H9 (cell line): ENCODE data around the gene SALL3. TPM values are rescaled to one million over a fixed set of nuclear protein-coding genes. Genes with fewer than 3 reads are reported as not detected.

Experiments used
- DNase-seq: peaks from one replicate; pipeline ENCODE4 v3.0.0-alpha.2; 2017
- H2AFZ ChIP-seq: one replicate; pipeline ENCODE4 v1.6.1; 2013; ENCODE audit warnings: mild to moderate bottlenecking, low read length, control low read depth, moderate library complexity
- H2AK5ac ChIP-seq: 2 replicates; pipeline ENCODE4 v1.6.1; 2013; ENCODE audit warnings: low read length, control low read depth, mixed read lengths; ENCODE audit not compliant: insufficient read length
- H2BK120ac ChIP-seq: one replicate; pipeline ENCODE4 v1.6.1; 2013; ENCODE audit warnings: low read depth, mild to moderate bottlenecking, low read length, control low read depth, inconsistent platforms; ENCODE audit not compliant: poor library complexity, severe bottlenecking
- H2BK12ac ChIP-seq: 2 replicates; pipeline ENCODE4 v1.6.1; 2013; ENCODE audit warnings: low read length, control low read depth, mixed read lengths, low read depth; ENCODE audit not compliant: insufficient read length
- H2BK15ac ChIP-seq: 2 replicates; pipeline ENCODE4 v1.6.1; 2013; ENCODE audit warnings: low read depth, low read length, control low read depth
- H2BK20ac ChIP-seq: one replicate; pipeline ENCODE4 v1.6.1; 2013; ENCODE audit warnings: low read depth, mild to moderate bottlenecking, low read length, control low read depth, inconsistent platforms; ENCODE audit not compliant: poor library complexity, severe bottlenecking
- H2BK5ac ChIP-seq: 2 replicates; pipeline ENCODE4 v1.6.1; 2013; ENCODE audit warnings: low read length, control low read depth, mixed read lengths; ENCODE audit not compliant: insufficient read length
- H3K14ac ChIP-seq: 2 replicates; pipeline ENCODE4 v1.6.1; 2013; ENCODE audit warnings: low read length, control low read depth; ENCODE audit not compliant: insufficient read depth
- H3K18ac ChIP-seq: 2 replicates; pipeline ENCODE4 v1.6.1; 2013; ENCODE audit warnings: low read depth, mild to moderate bottlenecking, mixed read lengths, low read length, control low read depth; ENCODE audit not compliant: insufficient read length
- H3K23ac ChIP-seq: 2 replicates; pipeline ENCODE4 v1.6.1; 2013; ENCODE audit warnings: low read length, control low read depth, mixed read lengths, low read depth; ENCODE audit not compliant: insufficient read length
- H3K23me2 ChIP-seq: 2 replicates; pipeline ENCODE4 v1.6.1; 2013; ENCODE audit warnings: low read depth, mild to moderate bottlenecking, mixed read lengths, low read length, control low read depth; ENCODE audit not compliant: insufficient read length, poor library complexity, severe bottlenecking
- H3K27ac ChIP-seq: 2 replicates; pipeline ENCODE4 v1.5.1; 2013; ENCODE audit warnings: low read length, control low read depth, mixed read lengths, low read depth; ENCODE audit not compliant: insufficient read length
- H3K27me3 ChIP-seq: 2 replicates; pipeline ENCODE4 v1.6.1; 2013; ENCODE audit warnings: low read length, control low read depth, inconsistent platforms; ENCODE audit not compliant: insufficient read depth
- H3K4ac ChIP-seq: 2 replicates; pipeline ENCODE4 v1.6.1; 2013; ENCODE audit warnings: low read depth, mild to moderate bottlenecking, control low read depth, inconsistent platforms, low read length, moderate library complexity
- H3K4me1 ChIP-seq: 2 replicates; pipeline ENCODE4 v1.6.1; 2013; ENCODE audit warnings: low read length, control low read depth, inconsistent platforms; ENCODE audit not compliant: insufficient read depth
- H3K4me2 ChIP-seq: 2 replicates; pipeline ENCODE4 v1.6.1; 2013; ENCODE audit warnings: low read length, control low read depth, mixed read lengths; ENCODE audit not compliant: insufficient read length, insufficient read depth
- H3K56ac ChIP-seq: 2 replicates; pipeline ENCODE4 v1.6.1; 2013; ENCODE audit warnings: low read depth, mild to moderate bottlenecking, mixed read lengths, low read length, control low read depth; ENCODE audit not compliant: insufficient read length
- H3K79me1 ChIP-seq: 2 replicates; pipeline ENCODE4 v1.6.1; 2013; ENCODE audit warnings: low read depth, mild to moderate bottlenecking, moderate library complexity, low read length, control low read depth, inconsistent platforms; ENCODE audit not compliant: insufficient read depth, poor library complexity, severe bottlenecking
- H3K79me2 ChIP-seq: 2 replicates; pipeline ENCODE4 v1.6.1; 2013; ENCODE audit warnings: low read length, control low read depth, inconsistent platforms; ENCODE audit not compliant: insufficient read depth
- H3K9ac ChIP-seq: 2 replicates; pipeline ENCODE4 v1.6.1; 2013; ENCODE audit warnings: low read length, control low read depth, mixed read lengths; ENCODE audit not compliant: insufficient read length; ENCODE audit errors: extremely low read depth
- H3K9me3 ChIP-seq: one replicate; pipeline ENCODE4 v1.6.1; 2013; ENCODE audit warnings: low read depth, low read length, inconsistent platforms; ENCODE audit not compliant: control insufficient read depth
- H3T11ph ChIP-seq: one replicate; pipeline ENCODE4 v1.6.1; 2013; ENCODE audit warnings: mild to moderate bottlenecking, low read length, control low read depth, inconsistent platforms
- H4K20me1 ChIP-seq: one replicate; pipeline ENCODE4 v1.6.1; 2013; ENCODE audit not compliant: control insufficient read depth, insufficient read length, insufficient read depth
- H4K5ac ChIP-seq: 2 replicates; pipeline ENCODE4 v1.6.1; 2013; ENCODE audit warnings: low read depth, mild to moderate bottlenecking, mixed read lengths, low read length, control low read depth; ENCODE audit not compliant: insufficient read length
- H4K8ac ChIP-seq: replicated peaks from 2 replicates; pipeline ENCODE4 v1.6.1; 2013; ENCODE audit warnings: low read length, control low read depth, mixed read lengths, low read depth; ENCODE audit not compliant: insufficient read length
- H4K91ac ChIP-seq: 2 replicates; pipeline ENCODE4 v1.6.1; 2013; ENCODE audit warnings: low read depth, mild to moderate bottlenecking, moderate library complexity, mixed read lengths, low read length, control low read depth; ENCODE audit not compliant: insufficient read length
- H3K27ac Mint-ChIP-seq, 3 experiments: 2 replicates in 2 of 3; 3 replicates in 1 of 3; pipeline ENCODE4 v1.8.0; 2020 to 2021; ENCODE audit warnings: mixed read lengths in 3 of 3, mild to moderate bottlenecking in 1 of 3, moderate library complexity in 1 of 3
- H3K27me3 Mint-ChIP-seq: 2 replicates; pipeline ENCODE4 v1.8.0; 2021; ENCODE audit warnings: low read depth, mild to moderate bottlenecking, moderate library complexity, mixed read lengths
- H3K36me3 Mint-ChIP-seq, 3 experiments: 2 replicates in 2 of 3; 3 replicates in 1 of 3; pipeline ENCODE4 v1.8.0; 2020 to 2021; ENCODE audit warnings: low read depth in 3 of 3, mixed read lengths in 3 of 3; ENCODE audit not compliant: insufficient read depth in 1 of 3
- H3K4me1 Mint-ChIP-seq, 2 experiments: 2 replicates each; pipeline ENCODE4 v1.8.0; 2020; ENCODE audit warnings: mixed read lengths in 2 of 2
- H3K4me3 Mint-ChIP-seq, 2 experiments: 2 replicates in 1 of 2; 3 replicates in 1 of 2; pipeline ENCODE4 v1.8.0; 2020 to 2021; ENCODE audit warnings: mild to moderate bottlenecking in 2 of 2, mixed read lengths in 2 of 2, moderate library complexity in 1 of 2
- H3K9me3 Mint-ChIP-seq, 2 experiments: 2 replicates in 1 of 2; 3 replicates in 1 of 2; pipeline ENCODE4 v1.8.0; 2020; ENCODE audit warnings: mild to moderate bottlenecking in 2 of 2, mixed read lengths in 2 of 2, moderate library complexity in 1 of 2
- CTCF ChIP-seq: fragments of 200-600 bp; sonication (generic); conservative IDR thresholded peaks from 3 replicates; pipeline ENCODE4 v1.8.0; 2021; ENCODE audit warnings: antibody characterized with exemption, mild to moderate bottlenecking
- WGBS: extraction: QIAGEN DNeasy Blood & Tissue Kit; methylation state at CpG from one replicate; pipeline ENCODE4 v1.1.7; 2013; ENCODE audit warnings: missing lambda C conversion rate, low lambda C conversion rate, mixed read lengths; ENCODE audit not compliant: insufficient read length; ENCODE audit errors: extremely low coverage; 5-methylcytosine and 5-hydroxymethylcytosine counted together
- total RNA-seq: library from RNA; stranded (reverse); gene quantifications from 2 replicates; pipeline ENCODE4 v1.2.1, GENCODE V29; 2021

SALL3 gene
- total RNA-seq, 1 experiment from 2014 or later: 52.4 TPM

- peak overlapping the region; percentile 68 to 84 (median 73); a peak in 6 of 7 replicates for H3K27ac Mint-ChIP-seq
- peaks cover 13% of the 10 kb centered on the region for H3K4me1 ChIP-seq
These were observed 5.5 kb downstream of the SALL3 start for GRCh38 chr18:78984941-78985784.

More at GRCh38 chr18:78984941-78985784, 5.5 kb downstream of the SALL3 start:
- TF ChIP-seq CTCF: peak; percentile 71
- H3K9me3 ChIP-seq: no peaks in the 10 kb centered on the region
- no peak overlapping the region for H4K5ac ChIP-seq
- H3K27ac ChIP-seq: no peak overlapping the region
- H2AFZ ChIP-seq: no peak overlapping the region
- H3K4me2 ChIP-seq: peak overlapping the region; percentile 82
- H3K79me1 ChIP-seq: no peaks in the 10 kb centered on the region
- DNase-seq: peak; percentile 81
- no peaks in the 10 kb centered on the region; the same call in 1 of the 2 replicates for H3K27me3 ChIP-seq
- peaks cover 75 to 78% of the 10 kb centered on the region in 2 experiments for H3K4me1 Mint-ChIP-seq
- H3K9ac ChIP-seq: no peak overlapping the region
- H2BK15ac ChIP-seq: no peak overlapping the region
- no peak overlapping the region for H2AK5ac ChIP-seq
- H4K20me1 ChIP-seq: no peaks in the 10 kb centered on the region
- H3K23me2 ChIP-seq: peaks cover 25% of the 10 kb centered on the region
- no peak overlapping the region for H3K23ac ChIP-seq
- no peak overlapping the region for H3K4ac ChIP-seq
- H2BK5ac ChIP-seq: no peak overlapping the region
- no peaks in the 10 kb centered on the region for H3K9me3 Mint-ChIP-seq
- no peak overlapping the region for H3K14ac ChIP-seq
- H2BK20ac ChIP-seq: no peak overlapping the region
- no peak overlapping the region for H3K56ac ChIP-seq
- H3K18ac ChIP-seq: no peak overlapping the region
- no peak overlapping the region for H2BK12ac ChIP-seq
- H2BK120ac ChIP-seq: no peak overlapping the region
- H3K27me3 Mint-ChIP-seq: peaks cover 20% of the 10 kb centered on the region
- H3K4me3 Mint-ChIP-seq: peak overlapping the region; percentile 60 to 78
- WGBS: no CpG with 5 or more reads among the region's 30 CpGs
- H4K8ac ChIP-seq: no peak overlapping the region
- no peak overlapping the region for H4K91ac ChIP-seq
- peaks cover 17% of the 10 kb centered on the region; the same call in 1 of the 2 replicates for H3K79me2 ChIP-seq
- peaks cover 0 to 3% (median 0%) of the 10 kb centered on the region in 3 experiments; a peak in 2 of 7 replicates for H3K36me3 Mint-ChIP-seq
- H3T11ph ChIP-seq: no peak overlapping the region
